K562 (cell line): ENCODE results near the gene THADA. TPM values are rescaled to one million over a fixed set of nuclear protein-coding genes. Genes with fewer than 3 reads are reported as not detected.
A peak's percentile ranks its signal among the peaks of the same experiment; 100 is the strongest.

Experiments used
- CAMTA2 ChIP-seq: fragments of 250-450 bp; sonication (Bioruptor Pico); conservative IDR thresholded peaks from 2 replicates; pipeline ENCODE4 v1.5.1; 2022
- CREM ChIP-seq: IDR thresholded peaks from 2 replicates; pipeline ENCODE4 v1.6.1; 2014; ENCODE audit warnings: antibody characterized with exemption, low read depth
- DLX4 ChIP-seq: fragments of 250-450 bp; sonication (Bioruptor Pico); IDR thresholded peaks from 2 replicates; pipeline ENCODE4 v1.6.1; 2021; ENCODE audit warnings: mild to moderate bottlenecking
- ELF1 ChIP-seq: fragments of 200-800 bp; sonication (Bioruptor generic); IDR thresholded peaks from 2 replicates; pipeline ENCODE4 v1.6.1; 2016; ENCODE audit warnings: missing genetic modification characterization, missing compliant biosample characterization
- FIP1L1 ChIP-seq: fragments of 200-400 bp; formaldehyde crosslinking; IDR thresholded peaks from 2 replicates; pipeline ENCODE4 v1.6.1; 2018; ENCODE audit warnings: mild to moderate bottlenecking, low read depth, low read length; ENCODE audit not compliant: poor library complexity, severe bottlenecking
- GTF2E2 ChIP-seq: fragments of 200-800 bp; sonication (Bioruptor generic); IDR thresholded peaks from 2 replicates; pipeline ENCODE4 v1.6.1; 2016; ENCODE audit warnings: missing genetic modification characterization, missing compliant biosample characterization
- HNRNPK ChIP-seq: fragments of 200-400 bp; formaldehyde crosslinking; IDR thresholded peaks from one replicate; pipeline ENCODE4 v1.6.1; 2018; ENCODE audit warnings: mild to moderate bottlenecking, low read depth, low read length; ENCODE audit not compliant: poor library complexity, severe bottlenecking
- JUNB ChIP-seq: fragments of 450-650 bp; formaldehyde crosslinking; conservative IDR thresholded peaks from 2 replicates; pipeline ENCODE4 v1.4.0; 2020; ENCODE audit warnings: mild to moderate bottlenecking
- KAT2B ChIP-seq: IDR thresholded peaks from one replicate; pipeline ENCODE4 v1.6.1; 2012; ENCODE audit warnings: low read depth, mild to moderate bottlenecking, control low read depth, inconsistent platforms, low read length, moderate library complexity
- MBD2 ChIP-seq: sonication (generic); IDR thresholded peaks from 2 replicates; pipeline ENCODE4 v1.6.1; 2016; ENCODE audit warnings: low read depth, borderline replicate concordance
- MITF ChIP-seq: IDR thresholded peaks from 2 replicates; pipeline ENCODE4 v1.6.1; 2014; ENCODE audit warnings: antibody characterized with exemption
- MNT ChIP-seq, 2 experiments: fragments of 450-650 bp; conservative IDR thresholded peaks; 2 replicates each; pipeline ENCODE4 v1.6.1; 2017; ENCODE audit warnings: mild to moderate bottlenecking in 2 of 2, moderate library complexity in 2 of 2
- NFIX ChIP-seq: fragments of 250-450 bp; sonication (Bioruptor Pico); IDR thresholded peaks from 2 replicates; pipeline ENCODE4 v1.4.0; 2020; ENCODE audit warnings: low read depth, mild to moderate bottlenecking, moderate library complexity
- NR0B1 ChIP-seq: fragments of 450-650 bp; IDR thresholded peaks from one replicate; pipeline ENCODE4 v1.6.1; 2018; ENCODE audit warnings: mild to moderate bottlenecking, moderate library complexity; ENCODE audit not compliant: partially characterized antibody
- POLR3G ChIP-seq: IDR thresholded peaks from 2 replicates; pipeline ENCODE4 v1.6.1; 2011; ENCODE audit not compliant: insufficient read length, insufficient replicate concordance; ENCODE audit errors: extremely low read depth
- RAD51 ChIP-seq: fragments of 450-650 bp; IDR thresholded peaks from 2 replicates; pipeline ENCODE4 v1.7.1; 2016; ENCODE audit warnings: low read depth, mild to moderate bottlenecking, borderline replicate concordance
- RBM39 ChIP-seq: fragments of 200-400 bp; formaldehyde crosslinking; optimal IDR thresholded peaks from 2 replicates; pipeline ENCODE3; 2018; ENCODE audit warnings: low read depth, low read length
- RHOXF2B ChIP-seq: fragments of 250-450 bp; sonication (Bioruptor Pico); conservative IDR thresholded peaks from 2 replicates; pipeline ENCODE4 v1.5.1; 2021
- SMAD4 ChIP-seq: fragments of 250-450 bp; sonication (Bioruptor Pico); conservative IDR thresholded peaks from 2 replicates; pipeline ENCODE4 v1.8.0; 2021; ENCODE audit warnings: inconsistent platforms, mild to moderate bottlenecking, moderate library complexity
- SP1 ChIP-seq: sonication (generic); formaldehyde crosslinking; IDR thresholded peaks from 2 replicates; pipeline ENCODE4 v1.8.1; 2022; ENCODE audit warnings: mild to moderate bottlenecking, missing genetic modification reagents
- SP2 ChIP-seq: IDR thresholded peaks from 2 replicates; pipeline ENCODE4 v1.6.1; 2011; ENCODE audit warnings: mild to moderate bottlenecking, low read depth, low read length, moderate library complexity; ENCODE audit not compliant: poor library complexity, severe bottlenecking; ENCODE audit errors: extremely low read depth
- THRAP3 ChIP-seq: fragments of 450-650 bp; IDR thresholded peaks from 2 replicates; pipeline ENCODE4 v1.6.1; 2016; ENCODE audit warnings: mild to moderate bottlenecking, inconsistent platforms, borderline replicate concordance
- ZNF41 ChIP-seq: fragments of 250-450 bp; sonication (Bioruptor Pico); conservative IDR thresholded peaks from 2 replicates; pipeline ENCODE4 v1.4.0; 2020; ENCODE audit warnings: mild to moderate bottlenecking
- ZNF436 ChIP-seq: fragments of 250-450, 450-650 bp; sonication (Bioruptor Pico); formaldehyde crosslinking; IDR thresholded peaks from 2 replicates; pipeline ENCODE4 v1.7.0; 2020; ENCODE audit warnings: mild to moderate bottlenecking
- ZSCAN32 ChIP-seq: fragments of 450-650 bp; formaldehyde crosslinking; IDR thresholded peaks from 2 replicates; pipeline ENCODE4 v1.4.0; 2020; ENCODE audit warnings: mild to moderate bottlenecking, moderate library complexity
- polyA plus RNA-seq, 8 experiments: library from polyadenylated mRNA; depleted of rRNA in 4 of 8; stranded (reverse) in 5 of 8; unstranded in 3 of 8; fragments of >200 nt; fragmentation: Nextera tagmentation in 2 of 8; fragmentation: Illumina TruSeq in 1 of 8; extraction: Ambion mirVana in 2 of 8; extraction: Trizol in 1 of 8; gene quantifications; 2 replicates each; pipeline versions ENCODE4 v1.2.1 to v1.2.3, GENCODE V29; 2011 to 2014; ENCODE audit warnings: inconsistent platforms in 1 of 8, missing spikeins in 1 of 8
- total RNA-seq, 7 experiments: library from RNA; depleted of rRNA in 6 of 7; stranded (reverse); fragments of >200 nt in 6 of 7; fragmentation: Illumina TruSeq in 2 of 7; extraction: Trizol in 2 of 7; gene quantifications; 2 replicates each; pipeline versions ENCODE4 v1.2.1 to v1.2.3, GENCODE V29; 2011 to 2021; ENCODE audit warnings: low replicate concordance in 1 of 7

THADA gene
- total and polyA plus RNA-seq, 9 of the 15 experiments (the other 6 are each of a cell fraction or from before 2014, with no cell fraction given) = 17.8 to 34.7 (median 31.9) TPM

- TF ChIP-seq NFIX (no peak), RBM39 (peak; percentile 33), SP1 (CRISPR knock-in tag) (no peak), RHOXF2B (CRISPR knock-in tag) (no peak), RAD51 (no peak), NR0B1 (no peak), HNRNPK (no peak), MITF (peak; percentile 55; the same call in 1 of the 2 replicates), GTF2E2 (tag) (no peak), CAMTA2 (CRISPR knock-in tag) (no peak), MBD2 (peak; percentile 55; the same call in 1 of the 2 replicates), DLX4 (CRISPR knock-in tag) (no peak), FIP1L1 (no peak), JUNB (CRISPR knock-in tag) (no peak), POLR3G (no peak), KAT2B (no peak), THRAP3 (no peak), ZSCAN32 (CRISPR knock-in tag) (no peak), CREM (peak; percentile 65; the same call in 1 of the 2 replicates), SP2 (no peak), ELF1 (tag) (no peak), ZNF436 (no peak), SMAD4 (CRISPR knock-in tag) (peak; percentile 68; the same call in 1 of the 2 replicates), MNT (conservative IDR thresholded peaks at IDR 0.05) (0 out of 4 replicates have a peak, but pooled peaks of 1 of the 2 experiments have one; percentile 13), ZNF41 (CRISPR knock-in tag) (0 out of 2 replicates have a peak, but pooled peaks have one; percentile 1)
Measured at GRCh38 chr2:43190311-43191052, 405.4 kb downstream of the THADA start (continued).
